Measurements from ENCODE around the gene CHD5.

GRCh38 chr1:6081901-6082300, 98.2 kb downstream of the CHD5 start:
- TF ChIP-seq CTCF (IDR thresholded peaks at IDR 0.05; ENCODE audit: low read length) (no peak), EZH2 (optimal IDR thresholded peaks at IDR 0.05; ENCODE audit: low read depth, low read length) (no peak)

All from MM.1S (cell line).